Stomach (tissue), 9 donors: ENCODE results near the gene C1R. TPM values are rescaled to one million over a fixed set of nuclear protein-coding genes. Genes with fewer than 3 reads are reported as not detected.

Experiments used
- DNase-seq, 2 donors: peaks; one replicate each; pipeline versions ENCODE4 v3.0.0 to v3.0.0-alpha.2; 2013 to 2019
- H3K27ac ChIP-seq, 5 donors: fragments of 200-600 bp in 4 of 5; sonication (generic) in 4 of 5; one replicate each; pipeline ENCODE4 v1.5.1; 2013 to 2019; ENCODE audit warnings: mild to moderate bottlenecking in 1 of 5, moderate library complexity in 1 of 5
- H3K27me3 ChIP-seq, 3 donors: fragments of 200-600 bp; sonication (generic); one replicate each; pipeline ENCODE4 v1.5.1; 2017 to 2019; ENCODE audit warnings: mixed run types in 1 of 3
- H3K36me3 ChIP-seq, 4 donors: fragments of 200-600 bp; sonication (generic); 1 replicate in 3 of 4; 2 replicates in 1 of 4; pipeline ENCODE4 v1.5.1; 2016 to 2019
- H3K4me1 ChIP-seq, 4 donors: fragments of 200-600 bp; sonication (generic); one replicate each; pipeline ENCODE4 v1.5.1; 2016 to 2019
- H3K4me3 ChIP-seq, 4 donors: fragments of 200-600 bp; sonication (generic) in 3 of 4; one replicate each; pipeline ENCODE4 v1.5.1; 2016 to 2019; ENCODE audit warnings: mild to moderate bottlenecking in 1 of 4
- H3K9me3 ChIP-seq, 4 donors: fragments of 200-600 bp; sonication (generic); one replicate each; pipeline ENCODE4 v1.5.1; 2016 to 2019
- EP300 ChIP-seq: sonication (generic); formaldehyde crosslinking; IDR thresholded peaks from one replicate; pipeline ENCODE4 v1.6.1; 2017; ENCODE audit warnings: antibody characterized with exemption
- POLR2A ChIP-seq, 4 donors: fragments of 450-650 bp; IDR thresholded peaks; one replicate each; pipeline ENCODE4 v1.6.1; 2016; ENCODE audit warnings: antibody characterized with exemption in 4 of 4, control low read depth in 2 of 4, mild to moderate bottlenecking in 1 of 4, moderate library complexity in 1 of 4
- POLR2AphosphoS5 ChIP-seq, 3 donors: sonication (generic); formaldehyde crosslinking; IDR thresholded peaks; one replicate each; pipeline ENCODE4 v1.6.1; 2016; ENCODE audit warnings: antibody characterized with exemption in 3 of 3
- WGBS, 5 donors: extraction: QIAGEN DNeasy Blood & Tissue Kit in 3 of 5; methylation state at CpG; one replicate each; pipeline versions ENCODE4 v1.1.5 to v1.1.7; 2013 to 2018; 5-methylcytosine and 5-hydroxymethylcytosine counted together
- intact Hi-C: fragments of 100-400 bp; cut with DNase I; formaldehyde crosslinking; loops from one replicate; pipeline ENCODE4 v1.15.1; 2023; ENCODE audit warnings: low total_unique reads
- polyA plus RNA-seq, 3 donors: library from polyadenylated mRNA; stranded (reverse); fragments of 200-250 nt; gene quantifications; one replicate each; pipeline ENCODE4 v1.2.3, GENCODE V29; 2013
- total RNA-seq, 5 donors: library from RNA; depleted of rRNA; stranded (reverse); fragments of >200 nt; gene quantifications; one replicate each; pipeline versions ENCODE4 v1.1.0 to v1.2.3, GENCODE V29; 2014 to 2016
- TF ChIP-seq, protein P1 (sequence below), 7 experiments: fragments of 450-650 bp in 4 of 7; fragments of 200-600 bp in 3 of 7; sonication (generic) in 3 of 7; IDR thresholded peaks; one replicate each; pipeline ENCODE4 v1.5.1; 2016 to 2019; ENCODE audit warnings: antibody characterized with exemption in 7 of 7, control low read depth in 2 of 7, mild to moderate bottlenecking in 1 of 7
- donor health status: healthy with polysubstance abuse.
- donor health status: Bipolar disorder and iron deficiency.
- donor health status: healthy.

The C1R gene
- total and polyA plus RNA-seq, 8 donors = 68.9 to 312 (median 133) TPM

- intact Hi-C loops = no loop called here
- no peaks in the 10 kb centered on the region for H3K9me3 ChIP-seq
- no peak for DNase-seq
- H3K4me3 ChIP-seq = no peak overlapping the region
- H3K27me3 ChIP-seq = no peaks in the 10 kb centered on the region
- no peak overlapping the region for H3K27ac ChIP-seq
- H3K36me3 ChIP-seq = peaks cover 15 to 68% (median 67%) of the 10 kb centered on the region in 4 donors
- TF ChIP-seq POLR2A (IDR thresholded peaks at IDR 0.05) (no peak), EP300 (no peak), POLR2AphosphoS5 (IDR thresholded peaks at IDR 0.05) (no peak)
- TF ChIP-seq, protein P1, sequence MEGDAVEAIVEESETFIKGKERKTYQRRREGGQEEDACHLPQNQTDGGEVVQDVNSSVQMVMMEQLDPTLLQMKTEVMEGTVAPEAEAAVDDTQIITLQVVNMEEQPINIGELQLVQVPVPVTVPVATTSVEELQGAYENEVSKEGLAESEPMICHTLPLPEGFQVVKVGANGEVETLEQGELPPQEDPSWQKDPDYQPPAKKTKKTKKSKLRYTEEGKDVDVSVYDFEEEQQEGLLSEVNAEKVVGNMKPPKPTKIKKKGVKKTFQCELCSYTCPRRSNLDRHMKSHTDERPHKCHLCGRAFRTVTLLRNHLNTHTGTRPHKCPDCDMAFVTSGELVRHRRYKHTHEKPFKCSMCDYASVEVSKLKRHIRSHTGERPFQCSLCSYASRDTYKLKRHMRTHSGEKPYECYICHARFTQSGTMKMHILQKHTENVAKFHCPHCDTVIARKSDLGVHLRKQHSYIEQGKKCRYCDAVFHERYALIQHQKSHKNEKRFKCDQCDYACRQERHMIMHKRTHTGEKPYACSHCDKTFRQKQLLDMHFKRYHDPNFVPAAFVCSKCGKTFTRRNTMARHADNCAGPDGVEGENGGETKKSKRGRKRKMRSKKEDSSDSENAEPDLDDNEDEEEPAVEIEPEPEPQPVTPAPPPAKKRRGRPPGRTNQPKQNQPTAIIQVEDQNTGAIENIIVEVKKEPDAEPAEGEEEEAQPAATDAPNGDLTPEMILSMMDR (IDR thresholded peaks at IDR 0.05) = no peak
- H3K4me1 ChIP-seq = peaks cover 8 to 22% (median 15%) of the 10 kb centered on the region in 4 donors
Observed at GRCh38 chr12:7083125-7083524, 9.1 kb downstream of the C1R start.

DNA sequence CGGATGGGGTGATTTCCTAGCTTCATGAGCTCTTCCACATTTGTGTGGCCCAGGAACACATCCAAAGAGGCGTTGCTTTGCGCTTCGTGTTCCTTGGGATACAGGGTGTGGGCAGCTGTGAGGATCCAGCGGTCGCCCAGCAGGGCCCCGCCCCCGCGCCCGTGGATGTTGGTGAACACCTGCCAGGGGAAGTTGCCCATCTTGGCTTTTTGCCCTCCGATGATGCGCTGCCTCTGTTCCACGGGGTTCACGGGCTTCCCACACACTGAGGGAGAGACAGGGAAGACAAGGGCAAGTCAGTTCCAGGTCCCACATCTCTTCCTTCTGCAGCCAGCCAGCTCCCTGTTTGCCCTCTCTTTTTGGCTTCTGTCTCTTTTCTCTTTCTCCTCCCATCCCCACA lies 11.2 kb downstream of the C1R start:
- H3K27ac ChIP-seq = peak overlapping the region in 3 of 5 donors; percentile 47 to 82 (median 79)
- whole genome bisulfite sequencing, 5 donors = 79 to 88% (median 84%) methylated on average over 14 of the region's 14 CpGs

DNA sequence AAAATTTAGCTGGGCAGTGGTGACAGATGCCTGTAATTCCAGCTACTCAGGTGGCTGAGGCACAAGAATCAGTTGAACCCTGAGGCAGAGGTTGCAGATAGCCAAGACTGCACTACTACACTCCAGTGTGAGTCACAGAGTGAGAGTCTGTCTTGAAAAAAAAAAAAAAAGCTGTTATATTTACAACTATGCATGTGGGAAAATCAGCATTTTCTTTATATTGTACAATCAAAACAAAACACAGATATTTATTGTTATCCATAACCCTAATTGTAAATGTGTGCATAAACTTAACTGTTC lies 12.5 kb downstream of the C1R start:
- H3K36me3 ChIP-seq = peaks cover 7 to 36% (median 35%) of the 10 kb centered on the region in 4 donors
- TF ChIP-seq, protein P1 (IDR thresholded peaks at IDR 0.05) = no peak
- TF ChIP-seq EP300 (no peak), POLR2AphosphoS5 (IDR thresholded peaks at IDR 0.05) (no peak), POLR2A (IDR thresholded peaks at IDR 0.05) (no peak)
- intact Hi-C loops = no loop called here
- DNase-seq = no peak
- H3K9me3 ChIP-seq = no peaks in the 10 kb centered on the region
- H3K27me3 ChIP-seq = no peaks in the 10 kb centered on the region
- peaks cover 8 to 22% (median 15%) of the 10 kb centered on the region in 4 donors for H3K4me1 ChIP-seq
- H3K4me3 ChIP-seq = no peak overlapping the region
- H3K27ac ChIP-seq = peak overlapping the region; percentile 33 to 82 (median 75)

More for the DNA sequence above, 11.2 kb downstream of the C1R start:
- no peak for TF ChIP-seq POLR2A (IDR thresholded peaks at IDR 0.05)
- H3K9me3 ChIP-seq = no peaks in the 10 kb centered on the region
- no peak overlapping the region for H3K4me3 ChIP-seq
- peaks cover 15 to 48% (median 46%) of the 10 kb centered on the region in 4 donors for H3K36me3 ChIP-seq
- peaks cover 8 to 22% (median 15%) of the 10 kb centered on the region in 4 donors for H3K4me1 ChIP-seq
- no peaks in the 10 kb centered on the region for H3K27me3 ChIP-seq
- intact Hi-C loops = no loop called here
- DNase-seq = no peak

DNA sequence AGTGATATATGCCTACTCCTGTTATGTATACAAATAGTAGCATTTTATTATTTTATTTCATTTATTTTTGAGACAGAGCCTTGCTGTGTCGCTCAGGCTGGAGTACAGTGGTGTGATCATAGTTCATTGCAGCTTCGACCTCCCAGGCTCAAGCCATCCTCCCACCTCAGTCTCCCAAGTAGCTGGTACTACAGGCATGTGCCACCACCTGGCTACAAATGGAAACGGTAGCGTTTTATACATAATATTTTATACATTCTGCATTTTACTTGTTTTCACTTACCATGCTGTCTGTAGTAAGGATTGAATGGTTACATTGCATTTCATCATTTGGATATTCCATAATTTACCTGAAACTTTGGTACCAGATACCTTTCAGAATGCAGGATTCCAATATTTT lies 14.1 kb downstream of the C1R start:
- 53 to 69% (median 56%) methylated on average over 4 of the region's 4 CpGs for WGBS, 5 donors
- DNase-seq = no peak
- no peak overlapping the region for H3K27ac ChIP-seq
- peaks cover 8 to 22% (median 15%) of the 10 kb centered on the region in 4 donors for H3K4me1 ChIP-seq
- peaks cover 7 to 29% (median 29%) of the 10 kb centered on the region in 4 donors for H3K36me3 ChIP-seq
- intact Hi-C loops = no loop called here
- TF ChIP-seq, protein P1 (IDR thresholded peaks at IDR 0.05) = no peak
- TF ChIP-seq EP300 (no peak), POLR2A (IDR thresholded peaks at IDR 0.05) (no peak), POLR2AphosphoS5 (IDR thresholded peaks at IDR 0.05) (no peak)
- no peaks in the 10 kb centered on the region for H3K9me3 ChIP-seq
- H3K27me3 ChIP-seq = no peaks in the 10 kb centered on the region
- no peak overlapping the region for H3K4me3 ChIP-seq

GRCh38 chr12:7076493-7076892 lies 15.8 kb downstream of the C1R start:
- no peaks in the 10 kb centered on the region for H3K9me3 ChIP-seq
- no peaks in the 10 kb centered on the region for H3K27me3 ChIP-seq
- peaks cover 8 to 22% (median 15%) of the 10 kb centered on the region in 4 donors for H3K4me1 ChIP-seq
- H3K4me3 ChIP-seq = no peak overlapping the region
- DNase-seq = no peak
- WGBS, 5 donors = 90 to 100% (median 94%) methylated on average over 4 of the region's 4 CpGs
- intact Hi-C loops = no loop called here
- TF ChIP-seq EP300 (no peak), POLR2AphosphoS5 (IDR thresholded peaks at IDR 0.05) (no peak), POLR2A (IDR thresholded peaks at IDR 0.05) (no peak)
- TF ChIP-seq, protein P1 (IDR thresholded peaks at IDR 0.05) = no peak
- peaks cover 7 to 14% (median 12%) of the 10 kb centered on the region in 4 donors for H3K36me3 ChIP-seq
- peak overlapping the region in 2 of 5 donors; percentile 7 to 18 for H3K27ac ChIP-seq
